Progenitor cell of endocrine pancreas (in vitro differentiated cells): Measurements from ENCODE around the gene ENG. TPM values are rescaled to one million over a fixed set of nuclear protein-coding genes. Genes with fewer than 3 reads are reported as not detected.

ENCODE experiments used
- DNase-seq: peaks from one replicate; pipeline ENCODE4 v3.0.0; 2021; ENCODE audit warnings: low spot score; ENCODE audit not compliant: unreplicated experiment
- H3K27ac Mint-ChIP-seq: 2 replicates; pipeline ENCODE4 v1.8.0; 2021; ENCODE audit warnings: mild to moderate bottlenecking, moderate library complexity, mixed read lengths
- H3K27me3 Mint-ChIP-seq: 2 replicates; pipeline ENCODE4 v1.8.0; 2021; ENCODE audit warnings: mixed read lengths
- H3K36me3 Mint-ChIP-seq: 2 replicates; pipeline ENCODE4 v1.8.0; 2022; ENCODE audit warnings: mixed read lengths; ENCODE audit not compliant: insufficient read depth
- H3K4me1 Mint-ChIP-seq: 2 replicates; pipeline ENCODE4 v1.8.0; 2021; ENCODE audit warnings: low read depth, mixed read lengths
- H3K4me3 Mint-ChIP-seq: 2 replicates; pipeline ENCODE4 v1.8.0; 2021; ENCODE audit warnings: low read depth, mild to moderate bottlenecking, moderate library complexity, mixed read lengths
- H3K9me3 Mint-ChIP-seq: 2 replicates; pipeline ENCODE4 v1.8.0; 2021; ENCODE audit warnings: low read depth, mixed read lengths
- total RNA-seq: library from RNA; stranded (reverse); gene quantifications from 2 replicates; pipeline ENCODE4 v1.2.1, GENCODE V29; 2021
- TF ChIP-seq, protein P1 (sequence below): fragments of 200-600 bp; sonication (generic); IDR thresholded peaks from one replicate; pipeline ENCODE4 v1.5.0; 2021; ENCODE audit warnings: antibody characterized with exemption, mild to moderate bottlenecking; ENCODE audit not compliant: unreplicated experiment

The ENG gene
- total RNA-seq, 1 donor from 2014 or later: 0.91 TPM

GRCh38 chr9:127835991-127836516 lies 18.4 kb downstream of the ENG start:
- Mint-ChIP-seq H3K9me3 (no peaks in the 10 kb centered on the region), H3K27ac (no peak overlapping the region), H3K4me3 (no peak overlapping the region), H3K4me1 (no peaks in the 10 kb centered on the region), H3K36me3 (no peaks in the 10 kb centered on the region), H3K27me3 (no peaks in the 10 kb centered on the region)
- no peak for DNase-seq
- TF ChIP-seq, protein P1, sequence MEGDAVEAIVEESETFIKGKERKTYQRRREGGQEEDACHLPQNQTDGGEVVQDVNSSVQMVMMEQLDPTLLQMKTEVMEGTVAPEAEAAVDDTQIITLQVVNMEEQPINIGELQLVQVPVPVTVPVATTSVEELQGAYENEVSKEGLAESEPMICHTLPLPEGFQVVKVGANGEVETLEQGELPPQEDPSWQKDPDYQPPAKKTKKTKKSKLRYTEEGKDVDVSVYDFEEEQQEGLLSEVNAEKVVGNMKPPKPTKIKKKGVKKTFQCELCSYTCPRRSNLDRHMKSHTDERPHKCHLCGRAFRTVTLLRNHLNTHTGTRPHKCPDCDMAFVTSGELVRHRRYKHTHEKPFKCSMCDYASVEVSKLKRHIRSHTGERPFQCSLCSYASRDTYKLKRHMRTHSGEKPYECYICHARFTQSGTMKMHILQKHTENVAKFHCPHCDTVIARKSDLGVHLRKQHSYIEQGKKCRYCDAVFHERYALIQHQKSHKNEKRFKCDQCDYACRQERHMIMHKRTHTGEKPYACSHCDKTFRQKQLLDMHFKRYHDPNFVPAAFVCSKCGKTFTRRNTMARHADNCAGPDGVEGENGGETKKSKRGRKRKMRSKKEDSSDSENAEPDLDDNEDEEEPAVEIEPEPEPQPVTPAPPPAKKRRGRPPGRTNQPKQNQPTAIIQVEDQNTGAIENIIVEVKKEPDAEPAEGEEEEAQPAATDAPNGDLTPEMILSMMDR: no peak

DNA sequence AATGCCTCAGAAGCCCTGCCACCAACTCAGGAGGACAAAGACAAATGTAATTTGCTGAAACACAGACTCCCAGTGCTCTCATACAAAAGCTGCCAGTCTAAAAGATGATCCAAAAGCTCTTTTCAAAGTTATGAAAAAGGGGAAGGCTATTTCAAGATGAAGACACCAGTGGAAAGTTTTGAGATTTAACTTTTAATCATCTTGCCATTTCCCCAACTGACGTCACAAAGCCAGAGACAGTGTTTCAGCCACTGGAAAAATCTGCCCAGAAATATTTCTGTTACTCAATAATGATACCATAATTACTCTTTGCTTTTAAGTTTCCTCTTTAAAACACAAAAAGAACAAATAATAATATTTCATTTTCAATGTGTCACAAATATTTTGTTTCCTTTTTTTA lies 20.9 kb downstream of the ENG start:
- no peak overlapping the region for H3K27ac Mint-ChIP-seq

GRCh38 chr9:127832248-127832647 lies 22.2 kb downstream of the ENG start:
- no peak for DNase-seq
- TF ChIP-seq, protein P1: no peak
- Mint-ChIP-seq H3K27me3 (peaks cover 20% of the 10 kb centered on the region), H3K36me3 (no peaks in the 10 kb centered on the region), H3K4me1 (peaks cover 4% of the 10 kb centered on the region), H3K9me3 (no peaks in the 10 kb centered on the region), H3K27ac (no peak overlapping the region), H3K4me3 (no peak overlapping the region)

More for the DNA sequence above, 20.9 kb downstream of the ENG start:
- no peaks in the 10 kb centered on the region for H3K9me3 Mint-ChIP-seq
- TF ChIP-seq, protein P1: no peak
- no peaks in the 10 kb centered on the region for H3K36me3 Mint-ChIP-seq
- DNase-seq: no peak
- H3K4me1 Mint-ChIP-seq: peaks cover 3% of the 10 kb centered on the region
- H3K27me3 Mint-ChIP-seq: peaks cover 13% of the 10 kb centered on the region
- no peak overlapping the region for H3K4me3 Mint-ChIP-seq

GRCh38 chr9:127829205-127829906 lies 25.1 kb downstream of the ENG start:
- H3K9me3 Mint-ChIP-seq: no peaks in the 10 kb centered on the region
- H3K27me3 Mint-ChIP-seq: peaks cover 36% of the 10 kb centered on the region
- TF ChIP-seq, protein P1: no peak
- no peak overlapping the region for H3K27ac Mint-ChIP-seq
- H3K4me1 Mint-ChIP-seq: peaks cover 5% of the 10 kb centered on the region
- no peaks in the 10 kb centered on the region for H3K36me3 Mint-ChIP-seq
- no peak overlapping the region for H3K4me3 Mint-ChIP-seq
- no peak for DNase-seq

DNA sequence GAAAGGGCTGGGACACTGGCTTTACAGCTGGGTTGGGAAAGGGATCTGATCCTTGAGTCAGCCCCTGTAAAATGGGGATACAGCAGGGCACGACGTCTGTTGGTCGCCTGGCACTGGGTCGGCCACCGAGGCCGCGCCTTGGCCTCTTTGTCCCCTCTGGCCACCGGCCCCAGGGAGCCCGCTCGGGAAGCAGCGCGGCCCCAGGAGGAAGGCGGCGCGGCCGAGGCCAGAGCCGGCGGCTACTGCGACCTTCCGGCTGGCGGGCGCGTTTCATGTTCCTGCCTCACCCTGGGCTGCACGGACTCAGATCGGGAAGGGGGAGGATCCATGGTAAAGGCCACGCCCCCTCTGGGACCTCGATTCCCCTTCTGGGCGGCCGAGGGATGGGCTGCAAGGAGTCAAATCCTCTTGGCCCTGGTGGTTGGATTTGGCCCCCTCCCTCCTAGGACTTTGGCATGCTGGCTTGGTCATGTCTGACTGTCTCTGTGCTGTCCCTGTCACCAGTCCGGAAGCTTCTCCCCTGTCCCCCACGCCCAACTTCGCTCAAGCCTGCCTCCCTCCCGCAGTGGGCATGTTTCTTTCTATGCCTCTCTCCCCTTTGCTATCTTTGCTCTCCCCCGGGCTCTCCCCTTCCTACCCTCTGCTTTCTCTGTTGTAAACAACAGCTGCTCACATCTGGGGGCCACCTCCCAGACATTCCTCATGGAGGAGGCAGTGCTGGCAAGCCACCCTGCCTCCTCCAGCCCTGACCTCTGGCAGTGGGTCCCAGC lies 26.0 kb downstream of the ENG start:
- no peak overlapping the region for H3K27ac Mint-ChIP-seq
- no peaks in the 10 kb centered on the region for H3K9me3 Mint-ChIP-seq
- DNase-seq: peak; percentile 63
- H3K4me3 Mint-ChIP-seq: peak overlapping the region; percentile 43
- H3K36me3 Mint-ChIP-seq: no peaks in the 10 kb centered on the region
- peaks cover 5% of the 10 kb centered on the region for H3K4me1 Mint-ChIP-seq
- TF ChIP-seq, protein P1: no peak
- peaks cover 36% of the 10 kb centered on the region for H3K27me3 Mint-ChIP-seq
